GM12865 (cell line): ENCODE results near the gene SMAP1.

ENCODE experiments used
- DNase-seq: peaks from one replicate; pipeline ENCODE4 v3.0.0; 2010; ENCODE audit warnings: low read depth
- H3K4me3 ChIP-seq: 2 replicates; pipeline ENCODE4 v1.5.1; 2011; ENCODE audit warnings: mild to moderate bottlenecking, low read depth, low read length, control low read depth
- CTCF ChIP-seq: IDR thresholded peaks from 2 replicates; pipeline ENCODE4 v1.5.1; 2011; ENCODE audit warnings: low read length, control low read depth, low read depth, inconsistent platforms; ENCODE audit not compliant: insufficient read depth; ENCODE audit errors: missing control alignments

The SMAP1 gene

GRCh38 chr6:70667711-70668498 lies at the start of gene SMAP1:
Gene SMAP1, plus strand, starts transcription at chr6:70667883. Its CDS starts 141 bp downstream, at chr6:70668024.
- no peak for TF ChIP-seq CTCF

GRCh38 chr6:70620746-70621145 lies 46.9 kb upstream of the SMAP1 start:
- no peak for DNase-seq
- no peak for TF ChIP-seq CTCF
- no peak overlapping the region for H3K4me3 ChIP-seq

More at GRCh38 chr6:70667711-70668498, at the start of gene SMAP1:
- H3K4me3 ChIP-seq = peak within 1 kb of the TSS; percentile 98
- peak; percentile 98 for DNase-seq

- TF ChIP-seq CTCF = no peak
- no peak for DNase-seq
- no peak overlapping the region for H3K4me3 ChIP-seq
Observed at GRCh38 chr6:70622461-70622860, 45.2 kb upstream of the SMAP1 start.

GRCh38 chr6:70625436-70625835 lies 42.2 kb upstream of the SMAP1 start:
- H3K4me3 ChIP-seq = no peak overlapping the region
- no peak for DNase-seq
- no peak for TF ChIP-seq CTCF

GRCh38 chr6:70627500-70628254 lies 40.0 kb upstream of the SMAP1 start:
- TF ChIP-seq CTCF = no peak
- no peak overlapping the region for H3K4me3 ChIP-seq
- no peak for DNase-seq

- no peak for DNase-seq
- no peak overlapping the region for H3K4me3 ChIP-seq
- TF ChIP-seq CTCF = no peak
Observed at GRCh38 chr6:70629929-70630328, 37.8 kb upstream of the SMAP1 start.
